GM13977 (cell line): Measurements from ENCODE around the gene CHST15.

Source experiments
- DNase-seq: peaks from one replicate; pipeline ENCODE4 v3.0.0; 2012; ENCODE audit warnings: low spot score
- CTCF ChIP-seq: IDR thresholded peaks from 2 replicates; pipeline ENCODE4 v1.5.1; 2012; ENCODE audit warnings: mild to moderate bottlenecking, control low read depth; ENCODE audit not compliant: insufficient read depth; ENCODE audit errors: extremely low read depth, missing control alignments
- in situ Hi-C: fragments of 300-500 bp; cut with MboI; formaldehyde crosslinking; loops from one replicate; pipeline ENCODE4 v1.12.0; 2022; ENCODE audit warnings: low sequenced_read_pairs, low pct_unique_long_range_greater_than_20kb, mixed read lengths, inconsistent platforms; ENCODE audit not compliant: unreplicated experiment

Gene CHST15

GRCh38 chr10:123991611-123992570 is 101.5 kb downstream of the CHST15 start:
- DNase-seq: no peak
- in situ Hi-C loops: loop anchor here (5.0 kb wide), 1 partner anchor 395 kb away; no protein-coding TSS in a partner anchor

GRCh38 chr10:123990889-123991288 is 102.5 kb downstream of the CHST15 start:
- no peak for DNase-seq
- in situ Hi-C loops: loop anchor here (5.0 kb wide), 1 partner anchor 396 kb away; no protein-coding TSS in a partner anchor
- no peak for TF ChIP-seq CTCF

More at GRCh38 chr10:123991611-123992570, 101.5 kb downstream of the CHST15 start:
- TF ChIP-seq CTCF: no peak

DNA sequence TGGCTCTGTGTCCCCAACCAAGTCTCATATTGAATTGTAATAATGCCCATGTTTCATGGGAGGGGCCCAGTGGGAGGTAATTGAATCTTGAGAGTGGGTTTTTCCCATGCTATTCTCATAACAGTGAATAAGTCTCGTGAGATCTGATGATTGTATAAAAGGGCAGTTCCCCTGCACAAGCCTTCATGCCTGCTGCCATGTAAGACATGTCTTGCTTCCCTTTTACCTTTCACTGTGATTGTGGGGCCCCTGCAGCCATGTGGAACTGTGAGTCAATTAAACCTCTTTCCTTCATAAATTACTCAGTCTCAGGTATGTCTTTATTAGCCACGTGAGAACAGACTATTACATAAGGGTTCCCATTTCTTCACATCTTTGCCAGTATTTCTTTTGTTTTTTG is 104.7 kb downstream of the CHST15 start:
- TF ChIP-seq CTCF: no peak
- in situ Hi-C loops: no loop called here
- no peak for DNase-seq

DNA sequence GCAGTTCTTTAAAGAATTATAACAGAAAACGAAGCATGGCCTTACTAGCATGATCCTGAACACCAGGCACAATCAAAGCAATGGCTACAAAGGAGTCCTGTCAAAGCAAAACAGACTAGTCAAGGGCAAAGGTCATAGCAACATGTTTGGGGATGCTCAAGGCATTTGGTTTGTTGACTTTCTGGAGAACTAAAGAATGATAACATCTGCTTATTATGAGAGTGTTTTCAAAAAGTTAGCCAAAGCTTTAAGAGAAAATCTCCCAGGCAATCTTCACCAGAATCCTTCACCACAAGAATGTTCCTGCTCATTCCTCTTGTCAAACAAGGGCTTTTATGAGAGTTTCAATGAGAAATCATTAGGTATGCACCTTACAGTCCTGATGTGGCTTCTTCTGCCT is 106.7 kb downstream of the CHST15 start:
- in situ Hi-C loops: no loop called here
- no peak for DNase-seq
- TF ChIP-seq CTCF: no peak

GRCh38 chr10:123974406-123974805 is 119.0 kb downstream of the CHST15 start:
- no peak for DNase-seq
- TF ChIP-seq CTCF: no peak
- in situ Hi-C loops: loop anchor here (25.0 kb wide), 1 partner anchor 862 kb away; no protein-coding TSS in a partner anchor

- no peak for TF ChIP-seq CTCF
- no peak for DNase-seq
- in situ Hi-C loops: loop anchor here (25.0 kb wide), 1 partner anchor 860 kb away; no protein-coding TSS in a partner anchor
These were observed 120.7 kb downstream of the CHST15 start for GRCh38 chr10:123972481-123973401.
